ENCODE data around the gene KCNE3. TPM values are rescaled to one million over a fixed set of nuclear protein-coding genes. Genes with fewer than 3 reads are reported as not detected.

Gene KCNE3
- total and polyA plus RNA-seq, 2 experiments from 2014 or later = 0.11 to 0.38 TPM

DNA sequence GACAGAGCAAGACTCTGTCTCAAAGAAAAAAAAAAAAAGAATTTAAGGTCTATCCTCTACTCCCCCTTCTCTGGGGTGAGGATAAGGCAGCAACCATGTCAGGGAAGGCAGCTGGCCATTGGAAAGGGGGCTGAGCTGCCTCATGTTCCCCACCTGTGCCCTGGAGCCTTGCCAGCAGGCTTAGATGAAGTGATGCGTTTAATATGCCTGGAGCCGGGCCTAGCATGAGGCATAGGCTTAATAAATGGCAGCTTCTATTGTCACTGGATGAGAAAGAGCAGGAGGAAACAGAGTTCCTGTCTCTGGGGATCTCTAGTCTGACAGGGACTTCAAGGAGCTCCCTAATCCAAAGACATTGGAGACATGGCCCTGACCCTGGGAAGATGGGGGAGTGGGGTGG lies 3.2 kb upstream of the KCNE3 start:
- DNase-seq = no peak
- peaks cover 9% of the 10 kb centered on the region; the same call in 1 of the 2 replicates for H3K27me3 ChIP-seq (replicated peaks; ENCODE audit: insufficient read depth)
- H3K4me1 ChIP-seq (ENCODE audit: insufficient read depth) = no peaks in the 10 kb centered on the region; the same call in 1 of the 2 replicates
- WGBS, 2 experiments (ENCODE audit: low coverage in 1 of 2, low lambda C conversion rate in 2 of 2, missing lambda C conversion rate in 2 of 2) = 9 to 12% methylated on average over 2 of the region's 2 CpGs
- no peak overlapping the region for H3K4me2 ChIP-seq (ENCODE audit: unreplicated experiment)
- no peaks in the 10 kb centered on the region for H3F3A ChIP-seq (ENCODE audit: insufficient read depth)
- no peaks in the 10 kb centered on the region for H3K36me3 ChIP-seq (ENCODE audit: low read depth)
- no peaks in the 10 kb centered on the region for H3K9me3 ChIP-seq (ENCODE audit: low read depth)
- H2AFZ ChIP-seq = no peak overlapping the region
- H3K9me2 ChIP-seq (ENCODE audit: insufficient read depth) = no peaks in the 10 kb centered on the region
- TF ChIP-seq EZH2phosphoT487 (IDR thresholded peaks at IDR 0.05; ENCODE audit: insufficient read depth, low read depth) (no peak), EZH2 (IDR thresholded peaks at IDR 0.05; ENCODE audit: insufficient read depth, poor library complexity, severe bottlenecking) (no peak)
- in situ Hi-C loops (cut with MboI) = no loop called here
- no peak overlapping the region for H3K9ac ChIP-seq
- H3K4me3 ChIP-seq = no peak overlapping the region
- no peaks in the 10 kb centered on the region for H3K79me2 ChIP-seq (ENCODE audit: insufficient read depth)
- H4K20me1 ChIP-seq (ENCODE audit: insufficient read depth) = no peaks in the 10 kb centered on the region
- H3K27ac ChIP-seq = no peak overlapping the region

DNA sequence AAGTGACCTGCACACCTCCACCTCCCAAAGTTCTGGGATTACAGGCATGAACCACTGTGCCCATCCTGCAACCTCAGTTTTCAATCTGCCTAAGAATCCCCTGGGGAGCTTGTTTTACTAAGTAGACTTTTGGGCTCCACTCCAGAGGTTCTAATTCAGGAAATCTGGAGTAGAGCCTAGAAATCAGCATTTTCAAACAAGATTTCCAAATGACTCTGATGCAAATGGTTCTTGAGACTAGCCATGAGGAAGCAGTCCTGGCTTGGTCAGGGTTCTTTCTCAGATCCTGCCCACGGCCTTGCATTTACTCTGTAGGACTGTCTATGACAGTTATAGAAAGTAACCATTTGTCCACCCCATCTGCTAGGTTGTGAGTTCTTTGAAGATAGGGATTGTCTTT lies 1.6 kb upstream of the KCNE3 start:
- no peak overlapping the region for H3K27ac ChIP-seq
- in situ Hi-C loops (cut with MboI) = no loop called here
- 33 to 57% methylated on average over 1 of the region's 1 CpG for WGBS, 2 experiments (ENCODE audit: low coverage in 1 of 2, low lambda C conversion rate in 2 of 2, missing lambda C conversion rate in 2 of 2)

DNA sequence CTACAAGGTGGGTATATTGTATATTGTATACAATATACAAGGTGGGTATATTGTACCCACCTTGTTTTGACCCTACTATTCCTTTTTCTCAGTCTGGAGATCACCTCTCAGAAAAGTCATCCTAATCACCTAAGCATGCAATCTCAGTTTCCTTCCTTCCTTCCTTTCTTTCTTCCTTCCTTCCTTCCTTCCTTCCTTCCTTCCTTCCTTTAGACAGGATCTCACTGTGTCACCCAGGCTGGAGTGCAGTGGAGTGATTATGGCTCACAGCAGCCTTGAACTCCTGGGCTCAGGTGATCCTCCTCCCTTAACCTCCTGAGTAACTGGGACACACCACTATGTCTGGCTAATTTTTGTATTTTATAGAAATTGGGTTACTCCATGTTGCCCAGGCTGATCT lies 1.2 kb upstream of the KCNE3 start:
- Histone ChIP-seq H2AFZ (no peak overlapping the region), H3K4me3 (no peak overlapping the region), H3K9me3 (ENCODE audit: low read depth) (no peaks in the 10 kb centered on the region), H3F3A (ENCODE audit: insufficient read depth) (no peaks in the 10 kb centered on the region), H3K4me2 (ENCODE audit: unreplicated experiment) (no peak overlapping the region), H3K27me3 (replicated peaks; ENCODE audit: insufficient read depth) (peaks cover 9% of the 10 kb centered on the region; the same call in 1 of the 2 replicates), H3K36me3 (ENCODE audit: low read depth) (no peaks in the 10 kb centered on the region), H4K20me1 (ENCODE audit: insufficient read depth) (no peaks in the 10 kb centered on the region), H3K79me2 (ENCODE audit: insufficient read depth) (no peaks in the 10 kb centered on the region), H3K9me2 (ENCODE audit: insufficient read depth) (no peaks in the 10 kb centered on the region), H3K27ac (no peak overlapping the region), H3K4me1 (ENCODE audit: insufficient read depth) (no peaks in the 10 kb centered on the region; the same call in 1 of the 2 replicates), H3K9ac (no peak overlapping the region)
- no peak for TF ChIP-seq EZH2phosphoT487 (IDR thresholded peaks at IDR 0.05; ENCODE audit: insufficient read depth, low read depth)
- TF ChIP-seq EZH2 (IDR thresholded peaks at IDR 0.05; ENCODE audit: insufficient read depth, poor library complexity, severe bottlenecking) = no peak
- no peak for DNase-seq
- in situ Hi-C loops (cut with MboI) = no loop called here

More for the DNA sequence above, 1.6 kb upstream of the KCNE3 start:
- Histone ChIP-seq H3K4me2 (ENCODE audit: unreplicated experiment) (no peak overlapping the region), H3K79me2 (ENCODE audit: insufficient read depth) (no peaks in the 10 kb centered on the region), H3K4me1 (ENCODE audit: insufficient read depth) (no peaks in the 10 kb centered on the region; the same call in 1 of the 2 replicates), H4K20me1 (ENCODE audit: insufficient read depth) (no peaks in the 10 kb centered on the region), H3K9ac (no peak overlapping the region), H3K4me3 (no peak overlapping the region), H3K27me3 (replicated peaks; ENCODE audit: insufficient read depth) (peaks cover 9% of the 10 kb centered on the region; the same call in 1 of the 2 replicates), H3K36me3 (ENCODE audit: low read depth) (no peaks in the 10 kb centered on the region), H2AFZ (no peak overlapping the region), H3K9me2 (ENCODE audit: insufficient read depth) (no peaks in the 10 kb centered on the region), H3K9me3 (ENCODE audit: low read depth) (no peaks in the 10 kb centered on the region), H3F3A (ENCODE audit: insufficient read depth) (no peaks in the 10 kb centered on the region)
- DNase-seq = peak; percentile 21
- TF ChIP-seq EZH2 (IDR thresholded peaks at IDR 0.05; ENCODE audit: insufficient read depth, poor library complexity, severe bottlenecking) = no peak
- no peak for TF ChIP-seq EZH2phosphoT487 (IDR thresholded peaks at IDR 0.05; ENCODE audit: insufficient read depth, low read depth)

DNA sequence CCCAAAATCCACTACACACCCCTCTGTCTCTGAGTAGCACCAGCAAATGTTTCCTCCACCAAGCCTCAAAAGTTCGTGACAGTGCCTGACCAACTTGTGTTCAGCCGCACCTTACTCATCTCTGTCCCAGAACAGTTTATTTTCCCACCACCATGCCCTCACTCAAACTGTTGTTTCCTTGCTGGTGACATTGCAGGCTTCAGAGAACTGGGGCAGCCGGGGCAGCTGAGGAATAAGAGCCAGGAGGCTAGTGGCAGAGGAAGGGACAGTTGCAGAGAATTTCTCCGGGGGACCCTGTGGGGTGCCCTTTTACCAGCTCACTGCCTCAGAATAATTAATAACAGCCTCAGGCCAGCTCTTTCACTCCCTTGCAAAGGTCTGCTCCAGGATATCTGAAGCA lies 709 bp upstream of the KCNE3 start:
- Histone ChIP-seq H3K9ac (no peak overlapping the region), H3K9me3 (ENCODE audit: low read depth) (no peaks in the 10 kb centered on the region), H3K9me2 (ENCODE audit: insufficient read depth) (no peaks in the 10 kb centered on the region), H3K27ac (no peak overlapping the region), H3F3A (ENCODE audit: insufficient read depth) (no peaks in the 10 kb centered on the region), H4K20me1 (ENCODE audit: insufficient read depth) (no peaks in the 10 kb centered on the region), H3K4me3 (no peak overlapping the region), H3K4me1 (ENCODE audit: insufficient read depth) (no peaks in the 10 kb centered on the region; the same call in 1 of the 2 replicates), H3K36me3 (ENCODE audit: low read depth) (no peaks in the 10 kb centered on the region), H3K79me2 (ENCODE audit: insufficient read depth) (no peaks in the 10 kb centered on the region), H3K27me3 (replicated peaks; ENCODE audit: insufficient read depth) (peaks cover 9% of the 10 kb centered on the region; the same call in 1 of the 2 replicates), H2AFZ (no peak overlapping the region), H3K4me2 (ENCODE audit: unreplicated experiment) (no peak overlapping the region)
- 71 to 75% methylated on average over 4 of the region's 4 CpGs for WGBS, 2 experiments (ENCODE audit: low coverage in 1 of 2, low lambda C conversion rate in 2 of 2, missing lambda C conversion rate in 2 of 2)
- DNase-seq = no peak
- TF ChIP-seq EZH2 (IDR thresholded peaks at IDR 0.05; ENCODE audit: insufficient read depth, poor library complexity, severe bottlenecking) (no peak), EZH2phosphoT487 (IDR thresholded peaks at IDR 0.05; ENCODE audit: insufficient read depth, low read depth) (no peak)
- in situ Hi-C loops (cut with MboI) = no loop called here

DNA sequence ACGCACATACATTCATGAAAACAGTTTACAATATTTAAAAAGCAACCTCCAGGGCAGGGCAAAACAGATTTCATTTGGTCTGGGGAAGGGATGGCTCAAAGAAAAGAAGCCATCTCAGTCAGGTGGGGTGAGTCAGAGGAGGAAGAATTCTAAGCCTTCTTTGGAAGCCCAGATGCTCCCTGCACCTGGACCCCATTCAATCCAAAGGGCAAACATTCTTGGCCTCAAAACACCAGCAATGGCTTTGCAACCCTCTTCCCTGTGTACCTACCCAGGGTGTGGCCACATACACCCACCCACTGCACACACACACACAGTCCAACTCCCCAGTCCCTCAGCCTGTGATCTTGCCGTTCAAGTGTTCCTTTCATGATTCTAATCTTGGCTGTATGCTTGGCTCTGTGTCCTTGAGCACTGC lies 2.0 kb downstream of the KCNE3 start:
- Histone ChIP-seq H3K9me3 (ENCODE audit: low read depth) (no peaks in the 10 kb centered on the region), H3K27me3 (replicated peaks; ENCODE audit: insufficient read depth) (peaks cover 9% of the 10 kb centered on the region; the same call in 1 of the 2 replicates), H3K9ac (no peak overlapping the region), H3K4me2 (ENCODE audit: unreplicated experiment) (no peak overlapping the region), H3K27ac (no peak overlapping the region), H3F3A (ENCODE audit: insufficient read depth) (no peaks in the 10 kb centered on the region), H3K36me3 (ENCODE audit: low read depth) (no peaks in the 10 kb centered on the region), H3K9me2 (ENCODE audit: insufficient read depth) (no peaks in the 10 kb centered on the region), H4K20me1 (ENCODE audit: insufficient read depth) (no peaks in the 10 kb centered on the region), H2AFZ (no peak overlapping the region), H3K4me1 (ENCODE audit: insufficient read depth) (peaks cover 10% of the 10 kb centered on the region; the same call in 1 of the 2 replicates), H3K4me3 (no peak overlapping the region), H3K79me2 (ENCODE audit: insufficient read depth) (no peaks in the 10 kb centered on the region)
- no peak for TF ChIP-seq EZH2 (IDR thresholded peaks at IDR 0.05; ENCODE audit: insufficient read depth, poor library complexity, severe bottlenecking)
- no peak for TF ChIP-seq EZH2phosphoT487 (IDR thresholded peaks at IDR 0.05; ENCODE audit: insufficient read depth, low read depth)
- DNase-seq = no peak
- in situ Hi-C loops (cut with MboI) = no loop called here
- 89 to 96% methylated on average over 2 of the region's 2 CpGs for WGBS, 2 experiments (ENCODE audit: low coverage in 1 of 2, low lambda C conversion rate in 2 of 2, missing lambda C conversion rate in 2 of 2)
